HEK293 (cell line): Measurements from ENCODE around the gene MXD4.

Experiments used
- EGR2 ChIP-seq: fragments of 450-650 bp; formaldehyde crosslinking; IDR thresholded peaks from 2 replicates; pipeline ENCODE4 v1.5.1; 2016; ENCODE audit warnings: low read depth, missing biosample characterization, missing genetic modification characterization
- GLIS1 ChIP-seq: fragments of 450-650 bp; formaldehyde crosslinking; IDR thresholded peaks from 2 replicates; pipeline ENCODE4 v1.5.1; 2016; ENCODE audit warnings: missing biosample characterization, missing genetic modification characterization
- GLIS2 ChIP-seq: fragments of 450-650 bp; formaldehyde crosslinking; IDR thresholded peaks from 2 replicates; pipeline ENCODE4 v1.5.1; 2016; ENCODE audit warnings: missing biosample characterization, missing genetic modification characterization
- KLF1 ChIP-seq: fragments of 450-650 bp; formaldehyde crosslinking; IDR thresholded peaks from 2 replicates; pipeline ENCODE4 v1.5.1; 2016; ENCODE audit warnings: missing biosample characterization, missing genetic modification characterization
- KLF10 ChIP-seq: fragments of 450-650 bp; IDR thresholded peaks from 2 replicates; pipeline ENCODE4 v1.5.1; 2018; ENCODE audit warnings: missing biosample characterization, mild to moderate bottlenecking, missing genetic modification characterization
- KLF7 ChIP-seq: fragments of 450-650 bp; formaldehyde crosslinking; IDR thresholded peaks from 2 replicates; pipeline ENCODE4 v1.5.1; 2016; ENCODE audit warnings: missing biosample characterization, missing genetic modification characterization, borderline replicate concordance
- KLF8 ChIP-seq: fragments of 450-650 bp; formaldehyde crosslinking; IDR thresholded peaks from 2 replicates; pipeline ENCODE4 v1.5.1; 2016; ENCODE audit warnings: missing biosample characterization, missing genetic modification characterization
- PATZ1 ChIP-seq: fragments of 450-650 bp; formaldehyde crosslinking; IDR thresholded peaks from 2 replicates; pipeline ENCODE4 v1.5.1; 2016; ENCODE audit warnings: missing biosample characterization, missing genetic modification characterization
- SETDB1 ChIP-seq: IDR thresholded peaks from one replicate; pipeline ENCODE4 v1.6.1; 2017; ENCODE audit warnings: mild to moderate bottlenecking, low read length, moderate library complexity, mixed read lengths; ENCODE audit not compliant: insufficient read length
- ZBTB48 ChIP-seq: fragments of 450-650 bp; formaldehyde crosslinking; IDR thresholded peaks from 2 replicates; pipeline ENCODE4 v1.5.1; 2016; ENCODE audit warnings: missing biosample characterization, missing genetic modification characterization
- ZFHX2 ChIP-seq: fragments of 450-650 bp; formaldehyde crosslinking; conservative IDR thresholded peaks from 2 replicates; pipeline ENCODE4 v1.5.1; 2016; ENCODE audit warnings: missing biosample characterization, missing genetic modification characterization
- ZFP3 ChIP-seq: fragments of 450-650 bp; formaldehyde crosslinking; IDR thresholded peaks from 2 replicates; pipeline ENCODE4 v1.5.1; 2016; ENCODE audit warnings: low read depth, missing biosample characterization, missing genetic modification characterization
- ZNF157 ChIP-seq: fragments of 450-650 bp; formaldehyde crosslinking; IDR thresholded peaks from 2 replicates; pipeline ENCODE4 v1.5.1; 2016; ENCODE audit warnings: missing biosample characterization, missing genetic modification characterization
- ZNF2 ChIP-seq: fragments of 450-650 bp; formaldehyde crosslinking; IDR thresholded peaks from 2 replicates; pipeline ENCODE4 v1.5.1; 2016; ENCODE audit warnings: missing biosample characterization, missing genetic modification characterization
- ZNF223 ChIP-seq: fragments of 450-650 bp; formaldehyde crosslinking; IDR thresholded peaks from 2 replicates; pipeline ENCODE4 v1.5.1; 2016; ENCODE audit warnings: missing biosample characterization, missing genetic modification characterization
- ZNF248 ChIP-seq: fragments of 450-650 bp; formaldehyde crosslinking; IDR thresholded peaks from 2 replicates; pipeline ENCODE4 v1.5.1; 2017; ENCODE audit warnings: missing biosample characterization, missing genetic modification characterization
- ZNF48 ChIP-seq: fragments of 450-650 bp; formaldehyde crosslinking; IDR thresholded peaks from 2 replicates; pipeline ENCODE4 v1.5.1; 2016; ENCODE audit warnings: missing biosample characterization, missing genetic modification characterization
- ZNF518A ChIP-seq: fragments of 450-650 bp; formaldehyde crosslinking; conservative IDR thresholded peaks from 2 replicates; pipeline ENCODE4 v1.5.1; 2016; ENCODE audit warnings: low read depth, missing biosample characterization, missing genetic modification characterization
- ZNF596 ChIP-seq: fragments of 450-650 bp; IDR thresholded peaks from 2 replicates; pipeline ENCODE4 v1.5.0; 2018; ENCODE audit warnings: missing biosample characterization, mild to moderate bottlenecking, missing genetic modification characterization, moderate library complexity
- ZNF600 ChIP-seq: fragments of 450-650 bp; formaldehyde crosslinking; IDR thresholded peaks from 2 replicates; pipeline ENCODE4 v1.5.1; 2016; ENCODE audit warnings: missing biosample characterization, missing genetic modification characterization
- ZNF670 ChIP-seq: fragments of 450-650 bp; formaldehyde crosslinking; IDR thresholded peaks from 2 replicates; pipeline ENCODE4 v1.5.1; 2016; ENCODE audit warnings: missing biosample characterization, missing genetic modification characterization, low read depth
- ZNF768 ChIP-seq: fragments of 450-650 bp; formaldehyde crosslinking; IDR thresholded peaks from 2 replicates; pipeline ENCODE4 v1.5.1; 2018; ENCODE audit warnings: missing biosample characterization, mild to moderate bottlenecking, missing genetic modification characterization
- TF ChIP-seq, protein P1 (sequence below): fragments of 450-650 bp; formaldehyde crosslinking; IDR thresholded peaks from 2 replicates; pipeline ENCODE4; 2016; ENCODE audit warnings: missing biosample characterization, missing genetic modification characterization
- TF ChIP-seq, protein P2 (sequence below): fragments of 450-650 bp; formaldehyde crosslinking; IDR thresholded peaks from 2 replicates; pipeline ENCODE4 v1.5.1; 2016; ENCODE audit warnings: missing biosample characterization, missing genetic modification characterization
- TF ChIP-seq, protein P3 (sequence below): fragments of 450-650 bp; formaldehyde crosslinking; IDR thresholded peaks from 2 replicates; pipeline ENCODE4 v1.5.1; 2017; ENCODE audit warnings: missing biosample characterization, missing genetic modification characterization
- TF ChIP-seq, protein P4 (sequence below): fragments of 450-650 bp; formaldehyde crosslinking; IDR thresholded peaks from 2 replicates; pipeline ENCODE4 v1.5.1; 2016; ENCODE audit warnings: missing biosample characterization, missing genetic modification characterization

Gene MXD4

DNA sequence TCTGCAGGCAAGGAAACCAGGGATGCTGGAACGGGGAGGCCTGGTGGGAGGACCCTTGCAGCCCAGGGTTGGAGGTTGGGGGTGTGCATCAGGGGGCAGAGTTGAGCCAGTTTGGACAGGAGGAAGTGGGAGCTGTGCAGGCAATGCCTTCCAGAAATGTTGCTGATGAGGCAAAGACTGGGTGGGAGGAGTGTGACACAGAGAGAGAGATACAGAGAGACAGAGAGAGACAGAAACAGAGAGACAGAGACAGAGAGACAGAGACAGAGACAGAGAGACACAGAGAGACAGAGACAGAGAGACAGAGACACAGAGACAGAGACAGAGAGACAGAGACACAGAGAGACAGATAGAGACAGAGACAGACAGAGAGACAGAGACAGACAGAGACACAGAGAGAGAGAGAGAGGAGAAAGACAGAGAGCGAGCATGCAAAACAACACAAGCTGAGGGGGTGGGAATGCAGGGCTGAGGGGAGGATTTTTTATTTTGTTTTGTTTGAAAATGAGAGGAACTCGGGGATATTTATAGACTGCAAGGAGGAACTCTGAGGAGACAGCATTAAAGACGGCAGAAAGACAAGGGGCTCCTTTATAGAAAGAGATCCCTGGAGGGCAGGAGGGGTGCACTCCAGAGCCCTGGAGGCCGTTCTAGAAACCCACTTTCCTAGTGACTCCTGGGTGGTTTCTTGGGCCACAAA lies 18.1 kb downstream of the MXD4 start (continued):
- 0 out of 2 replicates have a peak, but pooled peaks have one; percentile 76 for TF ChIP-seq ZNF2 (tag by site-specific recombination)
- peak; percentile 66 for TF ChIP-seq ZNF596 (tag by site-specific recombination)
- 0 out of 2 replicates have a peak, but pooled peaks have one; percentile 15 for TF ChIP-seq ZNF600 (tag by site-specific recombination)
- no peak for TF ChIP-seq ZNF670 (tag by site-specific recombination)
- peak; percentile 41; the same call in 1 of the 2 replicates for TF ChIP-seq KLF7 (tag by site-specific recombination)
- 0 out of 2 replicates have a peak, but pooled peaks have one; percentile 19 for TF ChIP-seq KLF1 (tag by site-specific recombination)
- TF ChIP-seq KLF8 (tag by site-specific recombination): peak; percentile 52; the same call in 1 of the 2 replicates
- TF ChIP-seq, protein P1, sequence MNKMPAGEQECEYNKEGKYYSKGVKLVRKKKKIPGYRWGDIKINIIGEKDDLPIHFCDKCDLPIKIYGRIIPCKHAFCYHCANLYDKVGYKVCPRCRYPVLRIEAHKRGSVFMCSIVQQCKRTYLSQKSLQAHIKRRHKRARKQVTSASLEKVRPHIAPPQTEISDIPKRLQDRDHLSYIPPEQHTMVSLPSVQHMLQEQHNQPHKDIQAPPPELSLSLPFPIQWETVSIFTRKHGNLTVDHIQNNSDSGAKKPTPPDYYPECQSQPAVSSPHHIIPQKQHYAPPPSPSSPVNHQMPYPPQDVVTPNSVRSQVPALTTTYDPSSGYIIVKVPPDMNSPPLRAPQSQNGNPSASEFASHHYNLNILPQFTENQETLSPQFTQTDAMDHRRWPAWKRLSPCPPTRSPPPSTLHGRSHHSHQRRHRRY: no peak
- TF ChIP-seq SETDB1: no peak
- 0 out of 2 replicates have a peak, but pooled peaks have one; percentile 13 for TF ChIP-seq GLIS1
- TF ChIP-seq ZFP3 (tag by site-specific recombination): 0 out of 2 replicates have a peak, but pooled peaks have one; percentile 12
- TF ChIP-seq, protein P2, sequence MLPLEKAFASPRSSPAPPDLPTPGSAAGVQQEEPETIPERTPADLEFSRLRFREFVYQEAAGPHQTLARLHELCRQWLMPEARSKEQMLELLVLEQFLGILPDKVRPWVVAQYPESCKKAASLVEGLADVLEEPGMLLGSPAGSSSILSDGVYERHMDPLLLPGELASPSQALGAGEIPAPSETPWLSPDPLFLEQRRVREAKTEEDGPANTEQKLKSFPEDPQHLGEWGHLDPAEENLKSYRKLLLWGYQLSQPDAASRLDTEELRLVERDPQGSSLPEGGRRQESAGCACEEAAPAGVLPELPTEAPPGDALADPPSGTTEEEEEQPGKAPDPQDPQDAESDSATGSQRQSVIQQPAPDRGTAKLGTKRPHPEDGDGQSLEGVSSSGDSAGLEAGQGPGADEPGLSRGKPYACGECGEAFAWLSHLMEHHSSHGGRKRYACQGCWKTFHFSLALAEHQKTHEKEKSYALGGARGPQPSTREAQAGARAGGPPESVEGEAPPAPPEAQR (tag by site-specific recombination): no peak
- TF ChIP-seq KLF10 (tag by site-specific recombination): no peak
- TF ChIP-seq ZNF768 (tag by site-specific recombination): no peak
- peak; percentile 81 for TF ChIP-seq EGR2 (tag by site-specific recombination)
- 0 out of 2 replicates have a peak, but pooled peaks have one; percentile 25 for TF ChIP-seq PATZ1 (tag by site-specific recombination)
- TF ChIP-seq ZNF157: 0 out of 2 replicates have a peak, but pooled peaks have one; percentile 21
- TF ChIP-seq ZNF248 (tag by site-specific recombination): no peak
- no peak for TF ChIP-seq ZBTB48 (tag by site-specific recombination)
- TF ChIP-seq, protein P3, sequence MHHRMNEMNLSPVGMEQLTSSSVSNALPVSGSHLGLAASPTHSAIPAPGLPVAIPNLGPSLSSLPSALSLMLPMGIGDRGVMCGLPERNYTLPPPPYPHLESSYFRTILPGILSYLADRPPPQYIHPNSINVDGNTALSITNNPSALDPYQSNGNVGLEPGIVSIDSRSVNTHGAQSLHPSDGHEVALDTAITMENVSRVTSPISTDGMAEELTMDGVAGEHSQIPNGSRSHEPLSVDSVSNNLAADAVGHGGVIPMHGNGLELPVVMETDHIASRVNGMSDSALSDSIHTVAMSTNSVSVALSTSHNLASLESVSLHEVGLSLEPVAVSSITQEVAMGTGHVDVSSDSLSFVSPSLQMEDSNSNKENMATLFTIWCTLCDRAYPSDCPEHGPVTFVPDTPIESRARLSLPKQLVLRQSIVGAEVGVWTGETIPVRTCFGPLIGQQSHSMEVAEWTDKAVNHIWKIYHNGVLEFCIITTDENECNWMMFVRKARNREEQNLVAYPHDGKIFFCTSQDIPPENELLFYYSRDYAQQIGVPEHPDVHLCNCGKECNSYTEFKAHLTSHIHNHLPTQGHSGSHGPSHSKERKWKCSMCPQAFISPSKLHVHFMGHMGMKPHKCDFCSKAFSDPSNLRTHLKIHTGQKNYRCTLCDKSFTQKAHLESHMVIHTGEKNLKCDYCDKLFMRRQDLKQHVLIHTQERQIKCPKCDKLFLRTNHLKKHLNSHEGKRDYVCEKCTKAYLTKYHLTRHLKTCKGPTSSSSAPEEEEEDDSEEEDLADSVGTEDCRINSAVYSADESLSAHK (tag by site-specific recombination): peak; percentile 76
- TF ChIP-seq ZFHX2 (tag by site-specific recombination): peak; percentile 86
- no peak for TF ChIP-seq ZNF223
- TF ChIP-seq ZNF518A (tag by site-specific recombination): no peak
- no peak for TF ChIP-seq ZNF48 (tag by site-specific recombination)
- peak; percentile 75 for TF ChIP-seq GLIS2 (tag by site-specific recombination)
- TF ChIP-seq, protein P4, sequence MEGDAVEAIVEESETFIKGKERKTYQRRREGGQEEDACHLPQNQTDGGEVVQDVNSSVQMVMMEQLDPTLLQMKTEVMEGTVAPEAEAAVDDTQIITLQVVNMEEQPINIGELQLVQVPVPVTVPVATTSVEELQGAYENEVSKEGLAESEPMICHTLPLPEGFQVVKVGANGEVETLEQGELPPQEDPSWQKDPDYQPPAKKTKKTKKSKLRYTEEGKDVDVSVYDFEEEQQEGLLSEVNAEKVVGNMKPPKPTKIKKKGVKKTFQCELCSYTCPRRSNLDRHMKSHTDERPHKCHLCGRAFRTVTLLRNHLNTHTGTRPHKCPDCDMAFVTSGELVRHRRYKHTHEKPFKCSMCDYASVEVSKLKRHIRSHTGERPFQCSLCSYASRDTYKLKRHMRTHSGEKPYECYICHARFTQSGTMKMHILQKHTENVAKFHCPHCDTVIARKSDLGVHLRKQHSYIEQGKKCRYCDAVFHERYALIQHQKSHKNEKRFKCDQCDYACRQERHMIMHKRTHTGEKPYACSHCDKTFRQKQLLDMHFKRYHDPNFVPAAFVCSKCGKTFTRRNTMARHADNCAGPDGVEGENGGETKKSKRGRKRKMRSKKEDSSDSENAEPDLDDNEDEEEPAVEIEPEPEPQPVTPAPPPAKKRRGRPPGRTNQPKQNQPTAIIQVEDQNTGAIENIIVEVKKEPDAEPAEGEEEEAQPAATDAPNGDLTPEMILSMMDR: peak; percentile 43; the same call in 1 of the 2 replicates
